Islet precursor cell (in vitro differentiated cells): ENCODE results near the gene KCNIP1.

Experiments
- DNase-seq: peaks from one replicate; pipeline ENCODE4 v3.0.0-alpha.2; 2018

KCNIP1 gene

GRCh38 chr5:170631466-170632195 is 127.8 kb downstream of the KCNIP1 start:
- peak; percentile 85 for DNase-seq

GRCh38 chr5:170632266-170632984 is 128.6 kb downstream of the KCNIP1 start:
- DNase-seq: peak; percentile 76

- peak; percentile 92 for DNase-seq
Observed at GRCh38 chr5:170632985-170633234, 129.1 kb downstream of the KCNIP1 start.

- peak; percentile 81 for DNase-seq
Observed at GRCh38 chr5:170633235-170634081, 129.6 kb downstream of the KCNIP1 start.

GRCh38 chr5:170634256-170634990 is 130.6 kb downstream of the KCNIP1 start:
- DNase-seq: no peak

- no peak for DNase-seq
Observed at GRCh38 chr5:170635706-170636105, 131.9 kb downstream of the KCNIP1 start.

GRCh38 chr5:170636206-170636605 is 132.4 kb downstream of the KCNIP1 start:
- DNase-seq: no peak

- no peak for DNase-seq
Observed at GRCh38 chr5:170636801-170637477, 133.1 kb downstream of the KCNIP1 start.

- no peak for DNase-seq
Observed at GRCh38 chr5:170638051-170638450, 134.2 kb downstream of the KCNIP1 start.

- DNase-seq: peak; percentile 88
Observed at GRCh38 chr5:170638454-170639220, 134.8 kb downstream of the KCNIP1 start.

- DNase-seq: no peak
Observed at GRCh38 chr5:170639221-170639925, 135.6 kb downstream of the KCNIP1 start.

- DNase-seq: no peak
Observed at GRCh38 chr5:170640731-170641588, 137.1 kb downstream of the KCNIP1 start.

GRCh38 chr5:170641589-170642031 is 137.8 kb downstream of the KCNIP1 start:
- no peak for DNase-seq

- DNase-seq: no peak
Observed at GRCh38 chr5:170642066-170642735, 138.4 kb downstream of the KCNIP1 start.

- no peak for DNase-seq
Observed at GRCh38 chr5:170642776-170643436, 139.1 kb downstream of the KCNIP1 start.

- no peak for DNase-seq
Observed at GRCh38 chr5:170643591-170643990, 139.8 kb downstream of the KCNIP1 start.

GRCh38 chr5:170644501-170644900 is 140.7 kb downstream of the KCNIP1 start:
- no peak for DNase-seq

GRCh38 chr5:170648541-170648940 is 144.7 kb downstream of the KCNIP1 start:
- no peak for DNase-seq

- no peak for DNase-seq
Observed at GRCh38 chr5:170650850-170651249, 147.0 kb downstream of the KCNIP1 start.
